CD4-positive, alpha-beta T cell treated with Interleukin-17A for 4 hours (primary cell): ENCODE data around the gene C20orf202.

Experiments
- DNase-seq: peaks from one replicate; pipeline ENCODE4 v3.0.0-alpha.2; 2020; ENCODE audit warnings: mixed read lengths

Gene C20orf202

DNA sequence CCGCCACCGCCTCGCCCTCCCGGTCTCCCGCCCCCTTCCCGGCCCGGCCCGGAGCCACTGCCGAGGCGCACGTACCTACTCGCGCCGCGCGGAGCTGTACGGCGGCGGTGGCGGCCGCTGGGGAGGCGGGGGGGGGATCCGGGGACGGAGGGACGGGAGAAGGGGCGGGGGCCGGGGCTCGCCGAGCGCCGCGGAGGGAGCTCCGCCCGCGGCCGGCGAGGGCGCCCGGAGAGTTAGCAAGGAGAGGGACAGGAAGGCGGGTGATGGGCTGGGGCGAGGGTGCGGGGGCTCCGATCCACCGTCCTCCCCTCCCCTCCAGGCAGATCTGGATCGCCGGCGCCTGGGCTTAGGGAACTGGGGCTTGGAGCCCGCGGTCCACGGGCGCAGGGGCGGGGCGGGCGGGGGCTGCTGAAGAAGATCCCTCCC lies 17.9 kb upstream of the C20orf202 start:
- peak; percentile 10 for DNase-seq

DNA sequence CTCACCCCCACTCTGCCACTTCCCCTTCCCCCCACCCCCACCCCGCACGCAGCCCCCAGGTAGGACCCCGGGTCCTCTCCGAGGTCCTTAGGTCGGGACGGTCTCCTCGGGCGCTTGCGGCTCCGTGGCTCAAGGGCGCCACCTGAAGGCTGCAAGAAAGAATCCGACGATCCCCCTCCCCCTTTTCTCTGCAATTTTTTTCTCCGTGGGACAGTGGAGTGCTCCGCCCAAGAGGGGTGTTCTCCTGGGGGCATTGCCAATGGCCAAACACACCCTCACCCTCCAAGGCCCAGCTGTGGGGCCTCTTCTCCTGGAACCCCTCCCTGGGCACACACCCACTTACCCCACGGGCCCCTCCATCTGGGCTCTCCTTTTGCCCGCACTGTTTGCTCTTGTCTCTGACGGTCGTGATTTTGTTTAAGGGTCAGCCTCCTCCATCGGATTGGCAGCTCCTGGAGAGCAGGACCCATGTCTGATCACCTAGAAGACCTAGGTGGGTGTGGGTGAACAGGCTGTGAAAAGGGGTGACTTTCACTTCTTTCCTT lies 17.4 kb upstream of the C20orf202 start:
- DNase-seq, result peak; percentile 57

DNA sequence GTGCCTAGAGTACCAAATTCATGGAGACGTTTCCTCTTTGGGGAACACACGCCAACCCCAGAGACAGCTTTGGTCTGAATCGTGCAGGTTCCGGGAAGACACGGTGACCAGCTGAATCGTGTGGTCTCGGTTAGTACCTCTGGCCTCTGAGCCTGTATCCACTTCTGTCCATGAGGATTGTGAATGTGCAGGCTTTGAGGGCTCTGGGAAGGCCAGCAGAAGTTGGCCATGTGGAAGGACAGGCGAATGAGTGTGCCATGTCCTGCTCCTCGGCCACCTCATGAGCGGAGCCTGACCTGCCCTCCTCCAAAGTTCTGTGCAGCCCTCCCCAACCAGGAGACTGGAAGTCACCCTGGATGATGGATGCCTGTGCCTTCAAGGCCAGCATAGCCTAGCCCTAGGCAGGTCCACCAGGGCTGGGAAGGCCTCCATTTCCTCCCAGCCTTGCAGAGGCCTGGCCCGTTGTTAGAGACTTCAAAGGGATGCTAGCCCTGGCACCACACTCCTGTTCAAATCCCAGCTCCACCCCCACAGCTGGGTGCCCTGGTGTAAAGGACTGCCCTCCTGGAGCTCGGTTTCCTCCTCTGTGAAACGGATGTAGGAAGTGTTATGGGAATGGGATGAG lies 16.8 kb upstream of the C20orf202 start:
- no peak for DNase-seq

DNA sequence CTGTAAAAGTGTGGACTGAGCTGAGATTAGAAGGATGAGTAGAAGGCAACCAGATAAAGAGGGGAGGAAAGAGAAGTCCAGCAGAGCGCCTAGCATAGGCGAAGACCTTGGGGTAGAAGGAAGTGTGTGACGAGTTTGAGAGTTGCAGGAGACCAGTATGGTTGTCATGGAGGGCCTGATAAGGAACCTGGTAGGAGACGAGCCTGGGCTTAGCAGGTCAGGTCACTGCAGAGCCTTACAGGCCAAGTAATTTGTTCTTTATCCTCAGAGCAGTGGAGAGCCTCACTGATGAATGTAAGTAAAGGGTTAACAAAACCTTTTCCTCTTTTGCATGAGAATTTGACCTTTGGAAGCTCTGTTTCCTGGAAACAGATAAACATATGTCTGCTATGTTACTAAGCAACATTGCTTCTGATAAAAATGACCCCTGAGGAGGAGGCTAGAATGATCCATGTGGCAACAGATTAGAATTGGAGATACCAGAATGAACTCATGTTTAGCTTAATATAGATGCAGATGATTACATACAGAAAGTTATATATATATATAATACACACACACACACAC lies 15.6 kb upstream of the C20orf202 start:
- no peak for DNase-seq

DNA sequence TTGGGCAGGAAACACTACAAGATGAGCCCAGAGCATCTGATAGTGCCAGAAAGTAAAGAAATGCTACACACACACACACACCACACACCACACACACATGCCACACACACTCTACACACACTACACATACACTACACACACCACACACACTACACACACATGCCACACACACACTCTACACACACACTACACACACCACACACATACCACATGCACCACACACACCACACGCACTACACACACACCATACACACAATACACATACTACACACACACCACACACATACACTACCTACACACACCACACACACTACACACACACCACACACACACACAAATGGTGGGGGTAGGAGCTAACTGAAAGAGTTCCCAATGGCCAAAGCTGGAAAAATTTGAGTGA lies 14.9 kb upstream of the C20orf202 start:
- DNase-seq, result no peak

DNA sequence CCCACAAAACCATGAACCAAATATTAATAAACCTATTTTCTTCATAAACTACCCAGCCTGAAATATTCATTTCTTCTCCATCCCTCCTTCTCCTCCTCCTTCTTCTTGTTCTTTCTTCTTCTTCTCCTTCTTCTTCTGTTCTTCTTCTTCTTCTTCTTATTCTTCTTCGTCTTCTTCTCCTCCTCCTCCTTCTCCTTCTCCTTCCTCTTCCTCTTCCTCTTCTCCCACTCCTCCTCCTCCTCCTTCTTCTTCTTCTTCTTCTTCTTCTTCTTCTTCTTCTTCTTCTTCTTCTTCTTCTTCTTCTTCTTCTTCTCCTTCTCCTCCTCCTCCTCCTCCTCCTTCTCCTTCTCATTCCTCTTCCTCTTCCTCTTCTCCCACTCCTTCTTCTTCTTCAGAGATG lies 13.4 kb upstream of the C20orf202 start:
- no peak for DNase-seq

DNA sequence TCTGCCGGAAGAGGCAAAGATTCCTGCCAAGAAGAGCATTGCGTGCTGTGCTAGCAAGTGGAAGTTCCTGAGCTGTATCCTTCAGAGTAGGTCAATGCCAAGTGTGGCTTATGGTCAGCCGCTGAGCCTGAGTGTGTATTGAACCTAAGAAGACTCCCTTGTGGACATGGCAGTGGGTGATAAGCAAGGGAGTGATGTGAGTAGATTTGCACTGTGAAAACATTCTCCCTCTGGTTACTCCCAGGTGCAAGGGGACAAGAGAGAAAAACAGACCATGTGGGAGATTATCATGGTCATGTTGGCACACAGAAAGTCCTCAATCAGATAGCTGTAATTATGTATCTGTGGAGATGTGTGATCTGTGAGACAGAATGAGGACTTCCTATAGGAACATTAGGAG lies 12.4 kb upstream of the C20orf202 start:
- no peak for DNase-seq

DNA sequence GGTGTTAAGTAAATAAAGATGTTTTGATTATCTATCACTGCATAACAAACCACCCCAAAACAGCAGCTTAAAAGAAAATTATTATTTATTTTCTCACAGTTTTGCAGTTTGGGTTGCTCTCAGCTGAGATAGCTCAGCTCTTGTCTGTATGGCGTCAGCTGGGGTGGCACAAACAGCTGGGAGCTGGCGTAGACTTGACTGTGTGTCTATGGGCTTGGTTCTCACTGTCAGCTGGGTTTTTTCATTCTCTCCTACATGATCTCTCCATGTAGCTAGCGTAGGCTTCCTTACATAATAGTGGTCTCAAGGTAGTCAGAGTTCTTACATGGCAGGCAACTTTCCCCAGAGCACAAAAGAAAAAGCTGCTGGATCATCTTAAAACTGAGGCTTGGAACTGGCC lies 12.0 kb upstream of the C20orf202 start:
- no peak for DNase-seq

DNA sequence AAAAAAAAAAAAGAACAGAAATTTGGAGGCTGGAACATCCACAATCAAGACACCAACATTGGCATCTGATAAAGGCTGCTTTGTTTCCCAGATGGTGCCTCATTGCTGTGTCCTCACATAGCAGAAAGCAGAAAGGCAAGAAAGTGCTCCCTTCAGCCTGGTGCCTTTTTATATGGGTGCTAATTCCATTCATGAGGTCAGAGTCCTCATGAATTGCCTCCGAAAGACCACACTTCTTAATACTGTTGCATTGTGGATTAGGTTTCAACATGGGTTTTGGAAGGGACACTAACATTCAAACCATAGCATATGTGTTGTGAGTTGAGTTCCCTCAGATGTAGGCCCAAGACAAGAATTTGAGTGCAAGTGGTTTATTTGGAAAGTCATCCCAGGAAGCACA lies 8.0 kb upstream of the C20orf202 start:
- no peak for DNase-seq

DNA sequence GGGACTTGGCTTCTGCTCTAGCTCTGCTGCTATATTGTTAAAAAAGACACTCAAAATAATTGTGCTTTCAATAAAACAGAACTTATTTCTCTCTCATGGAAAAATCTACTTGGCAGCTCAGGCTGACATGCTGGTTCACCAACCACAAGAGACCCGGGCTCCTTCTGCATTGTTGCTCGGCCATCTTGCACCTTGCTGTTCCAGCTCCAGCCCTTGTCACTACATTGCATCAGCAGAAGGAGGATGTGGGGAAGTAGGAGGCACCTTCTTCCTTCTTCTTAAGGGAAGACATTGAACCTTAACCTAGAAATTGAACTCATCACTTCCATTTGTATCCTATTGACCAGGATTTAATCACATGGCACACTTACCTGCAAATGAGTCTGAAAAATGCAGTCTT lies 6.6 kb upstream of the C20orf202 start:
- no peak for DNase-seq

DNA sequence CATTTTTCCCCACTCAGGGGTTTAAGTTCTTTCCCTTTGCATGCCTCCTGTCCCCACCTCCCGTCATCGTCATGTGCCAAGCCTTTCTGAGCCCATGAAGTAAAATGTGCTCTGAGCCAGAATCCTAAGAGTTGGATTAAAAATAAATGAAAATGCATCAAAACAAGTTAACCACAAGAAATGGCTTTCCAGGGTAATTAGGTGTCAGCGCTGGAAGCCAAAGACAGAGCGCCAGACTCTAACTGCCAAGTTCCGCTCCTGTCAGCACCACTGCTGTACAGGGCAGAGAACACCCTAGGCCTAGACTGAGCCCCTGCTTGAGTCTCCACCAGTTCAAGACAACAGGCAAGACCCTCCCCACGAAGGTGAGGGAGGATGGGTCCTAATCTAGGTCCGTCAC lies 5.5 kb upstream of the C20orf202 start:
- DNase-seq, result no peak

DNA sequence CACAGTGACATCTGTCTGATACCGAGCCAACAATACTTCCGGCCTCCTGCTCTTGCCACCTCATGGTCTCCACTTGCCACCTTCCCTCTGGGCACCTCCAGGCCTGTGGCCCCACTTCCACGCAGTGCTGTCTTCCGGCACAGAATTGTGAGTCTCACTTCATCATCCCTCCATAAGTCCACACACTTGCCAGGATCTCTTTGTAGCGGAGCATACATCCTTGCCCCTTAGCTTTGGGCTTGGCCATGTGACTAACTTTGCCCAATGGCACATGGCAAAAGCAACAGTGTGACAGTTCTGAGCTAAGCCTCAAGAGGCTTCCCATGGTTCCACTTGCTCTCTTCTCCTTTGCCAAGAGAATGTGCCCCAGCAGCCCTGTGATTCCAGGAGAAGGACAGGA lies 4.5 kb upstream of the C20orf202 start:
- no peak for DNase-seq

DNA sequence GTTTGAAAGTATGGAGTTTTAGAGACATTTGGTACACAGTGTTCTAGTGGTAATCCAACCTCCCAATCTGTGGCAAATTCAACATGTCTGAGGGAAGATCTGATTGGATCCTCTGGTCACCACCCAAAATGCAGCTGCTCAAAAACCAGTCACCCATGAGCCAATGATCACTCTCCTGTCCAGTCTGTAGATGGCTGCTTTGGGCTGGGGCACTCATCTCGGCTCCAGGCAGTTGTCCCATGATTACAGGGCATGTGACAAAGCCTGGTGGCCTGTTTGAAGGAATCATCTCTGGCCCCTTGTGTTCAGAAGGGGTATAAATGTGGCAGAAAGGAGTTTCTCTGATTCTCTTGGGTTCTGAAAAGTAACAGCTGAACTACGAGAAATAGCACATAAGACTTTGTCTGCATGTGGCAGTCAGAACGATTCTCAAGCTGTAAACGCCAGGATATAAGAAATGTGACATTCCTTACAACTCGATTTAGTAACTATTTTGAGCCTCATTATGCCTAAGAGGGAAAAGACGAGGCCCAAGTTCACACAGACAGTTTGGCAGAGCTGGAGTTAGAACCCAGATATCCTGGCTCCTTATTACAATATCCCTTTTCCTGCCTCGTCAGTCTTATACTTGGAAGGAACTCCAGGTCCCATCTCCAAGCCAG lies 3.9 kb upstream of the C20orf202 start:
- DNase-seq, result no peak

DNA sequence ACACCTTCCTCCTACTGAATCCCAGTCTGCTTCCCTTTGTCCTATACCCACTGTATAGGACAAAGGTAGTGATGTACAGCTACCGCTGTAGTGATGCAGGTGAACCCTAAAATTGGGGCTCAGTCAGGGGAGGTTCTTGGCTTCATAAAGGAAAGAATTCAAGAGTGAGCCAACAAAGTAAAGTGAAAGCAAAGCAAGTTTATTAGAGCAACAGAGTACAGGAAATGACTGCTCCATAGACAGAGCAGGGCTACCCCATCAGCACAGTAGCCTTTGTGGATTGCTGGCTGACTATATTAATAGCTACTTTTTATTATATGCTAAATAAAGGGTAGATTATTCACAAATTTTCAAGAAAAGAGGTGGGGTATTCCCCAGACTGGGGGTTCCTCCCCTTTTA lies 3.3 kb upstream of the C20orf202 start:
- DNase-seq, result no peak

DNA sequence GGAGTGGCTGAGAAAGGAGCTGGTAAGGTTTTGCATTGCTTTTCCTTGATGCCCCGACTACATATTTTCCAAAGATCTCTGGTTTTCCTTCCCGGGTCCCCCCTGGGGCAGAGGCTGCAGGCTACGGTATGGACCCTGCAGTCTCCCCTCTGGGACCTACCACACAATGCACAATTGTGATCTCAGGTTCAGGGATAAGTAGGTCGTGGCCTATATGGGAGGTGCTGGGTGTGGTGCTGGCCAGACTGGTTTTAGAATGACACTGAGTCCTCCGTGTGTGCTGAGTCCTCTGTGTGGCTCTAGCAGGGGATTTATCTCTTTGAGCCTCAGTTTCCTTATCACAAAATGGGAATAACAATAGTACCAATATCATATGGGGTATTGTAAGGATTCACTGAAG lies 376 bp downstream of the C20orf202 start:
- DNase-seq, result no peak

DNA sequence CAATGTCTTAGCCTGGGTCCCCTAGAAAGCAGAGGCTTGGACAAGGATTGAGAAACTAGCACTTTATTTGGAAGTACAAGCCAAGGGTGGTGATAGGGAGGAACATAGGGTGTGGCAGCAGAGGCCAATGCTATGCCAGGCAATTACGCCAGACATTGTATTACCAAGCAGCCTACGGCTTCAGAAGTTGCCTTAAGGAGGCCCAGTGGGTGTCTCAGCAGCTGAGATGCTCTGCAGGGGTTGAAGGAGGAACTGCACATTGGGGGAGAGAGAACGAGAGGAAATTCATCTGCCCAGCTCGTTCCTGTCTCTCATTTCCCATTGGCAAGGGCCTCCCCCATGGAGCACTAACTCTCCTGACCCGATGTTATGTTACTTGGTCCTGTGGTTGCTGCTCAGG lies 859 bp downstream of the C20orf202 start:
- no peak for DNase-seq

DNA sequence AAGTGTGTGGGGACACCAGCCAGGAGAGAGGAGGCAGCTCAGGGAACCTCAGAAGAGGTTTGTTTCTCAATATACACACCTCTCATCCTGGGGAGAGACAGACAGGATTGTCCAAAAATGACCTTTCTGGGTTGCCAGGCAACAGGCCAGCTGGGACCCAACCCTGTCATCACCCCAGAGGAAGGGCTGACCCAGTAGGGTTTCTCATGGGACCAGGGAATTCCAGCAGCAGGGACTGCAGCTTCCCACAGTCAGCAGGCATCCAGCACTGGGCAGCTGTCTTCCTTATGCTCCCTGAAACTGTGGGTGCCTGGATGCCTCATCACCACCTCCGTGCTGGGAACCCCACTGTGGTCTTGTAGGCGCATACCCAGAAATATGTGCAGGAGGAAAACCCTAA lies 1.3 kb downstream of the C20orf202 start:
- DNase-seq, result no peak

DNA sequence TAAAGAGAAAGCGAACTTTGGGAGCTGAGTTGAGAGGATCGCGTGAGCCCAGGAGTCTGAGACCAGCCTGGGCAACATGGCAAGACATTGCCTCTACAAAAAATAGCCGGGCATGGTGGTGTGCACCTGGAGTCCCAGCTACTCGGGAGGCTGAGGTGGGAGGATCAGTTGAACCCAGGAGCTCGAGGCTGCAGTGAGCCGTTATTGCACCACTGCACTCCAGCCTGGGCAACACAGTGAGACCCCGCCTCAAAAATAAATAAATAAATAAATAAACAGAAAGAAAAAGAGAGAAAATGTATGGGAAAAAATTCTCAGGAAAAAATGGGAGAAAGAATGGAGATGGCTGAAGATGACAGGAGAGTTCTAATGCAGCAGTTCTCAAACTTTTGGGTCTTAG lies 2.5 kb downstream of the C20orf202 start:
- no peak for DNase-seq

DNA sequence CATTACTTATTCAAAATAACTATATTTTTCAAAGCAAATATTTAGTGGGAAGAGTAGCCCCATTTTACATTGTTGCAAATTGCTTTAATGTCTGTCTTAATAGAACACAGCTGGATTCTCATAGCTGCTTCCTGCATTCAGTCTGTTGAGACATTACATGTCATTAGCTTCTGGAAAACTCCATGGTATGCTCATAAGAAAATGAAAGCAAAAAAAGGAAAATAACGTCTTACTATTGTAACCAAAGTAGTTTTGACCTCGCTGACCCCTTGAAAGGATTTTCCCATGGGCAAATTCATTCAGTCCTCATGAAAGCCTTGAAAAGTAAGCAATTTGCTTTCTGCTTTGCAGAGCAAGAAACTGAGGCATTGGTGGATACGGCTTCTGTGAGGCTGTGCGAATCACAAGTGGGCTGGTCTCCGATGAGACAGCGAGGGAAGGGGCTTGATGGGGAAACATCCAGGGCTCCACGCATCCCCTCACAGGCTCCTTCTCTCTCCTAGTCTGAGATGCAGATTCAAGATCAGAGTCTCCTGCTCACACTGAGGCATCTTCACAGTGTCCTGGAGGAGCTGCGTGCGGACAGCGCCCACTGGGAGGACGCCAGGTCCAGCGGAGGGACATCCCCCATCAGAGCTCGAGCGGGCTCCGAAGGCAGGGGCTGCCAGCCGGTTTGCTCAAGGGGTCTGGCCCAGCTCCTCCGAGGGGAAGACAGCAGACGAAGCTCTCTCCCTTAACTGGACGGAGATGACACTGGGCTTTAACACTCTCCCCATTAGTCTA lies 3.3 kb downstream of the C20orf202 start:
- no peak for DNase-seq

DNA sequence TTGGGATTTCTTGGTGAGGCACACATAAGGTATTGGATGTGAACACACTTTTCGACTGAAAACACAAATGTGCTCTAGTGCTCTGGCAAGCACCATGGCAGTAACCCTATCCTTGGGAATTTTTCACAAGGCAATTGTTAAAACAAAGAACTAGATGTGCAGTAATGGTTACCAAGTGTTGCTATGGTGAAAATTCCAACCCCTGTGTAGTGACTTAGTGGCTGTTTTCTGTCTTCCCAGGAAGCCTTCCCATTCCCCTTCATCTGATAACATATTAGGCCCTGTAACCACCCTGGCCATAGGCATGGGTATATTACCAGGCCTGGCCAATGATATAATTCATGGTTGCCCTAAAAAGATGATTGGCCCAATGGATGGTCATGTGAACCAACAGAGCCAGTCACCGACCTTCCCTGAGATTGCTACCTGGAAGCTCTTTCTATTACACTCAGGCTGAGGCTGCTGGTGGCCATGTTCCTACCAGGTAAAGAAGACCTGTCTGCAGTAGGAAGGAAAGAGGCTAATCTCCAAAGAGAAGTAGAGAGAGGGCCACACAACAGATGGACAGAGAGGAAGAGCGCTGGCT lies 4.1 kb downstream of the C20orf202 start:
- DNase-seq, result no peak

DNA sequence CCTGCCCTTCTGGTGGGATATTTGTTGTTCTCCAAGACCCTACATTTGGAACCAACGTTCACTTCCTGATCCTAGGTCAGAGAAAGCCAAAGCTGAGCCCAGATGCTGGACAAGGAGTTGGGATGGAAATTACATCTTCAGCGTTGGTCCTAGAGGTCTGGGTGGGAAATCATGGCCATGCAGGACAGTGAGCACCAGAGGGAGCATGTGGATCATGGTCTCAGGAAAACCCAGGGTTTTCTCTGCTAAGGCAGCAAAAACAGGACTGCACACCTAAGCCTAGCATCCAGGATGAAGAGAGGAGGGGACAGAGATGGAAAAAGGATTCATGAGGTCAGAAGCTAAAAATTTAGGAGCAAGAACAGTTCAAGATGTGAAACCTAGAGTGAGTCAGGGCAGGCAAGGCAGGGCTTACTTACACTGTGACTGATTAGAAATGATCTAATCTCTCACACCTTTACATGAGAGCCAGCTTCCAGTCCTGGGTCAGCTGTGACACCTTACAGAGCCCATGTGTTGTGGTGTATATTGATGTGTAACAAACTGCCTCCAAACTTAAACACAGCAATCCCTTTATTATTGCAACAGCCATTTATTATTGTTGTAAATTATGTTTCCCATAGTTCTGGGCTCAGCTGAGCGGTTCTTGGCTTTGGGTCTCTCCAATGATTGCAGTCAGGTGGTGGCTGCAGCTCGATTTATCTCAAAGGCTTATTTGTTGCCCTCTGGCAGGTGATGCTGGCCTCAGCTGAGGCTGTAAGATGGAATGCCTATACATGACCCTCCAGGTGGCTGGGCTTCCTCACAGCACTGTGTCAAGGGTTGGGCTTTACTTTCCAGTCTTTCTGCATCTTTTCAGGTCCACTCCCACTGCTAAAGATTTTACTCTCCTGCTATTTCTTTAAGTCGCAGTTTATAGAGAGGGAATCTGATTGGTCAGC lies 6.5 kb downstream of the C20orf202 start:
- no peak for DNase-seq

DNA sequence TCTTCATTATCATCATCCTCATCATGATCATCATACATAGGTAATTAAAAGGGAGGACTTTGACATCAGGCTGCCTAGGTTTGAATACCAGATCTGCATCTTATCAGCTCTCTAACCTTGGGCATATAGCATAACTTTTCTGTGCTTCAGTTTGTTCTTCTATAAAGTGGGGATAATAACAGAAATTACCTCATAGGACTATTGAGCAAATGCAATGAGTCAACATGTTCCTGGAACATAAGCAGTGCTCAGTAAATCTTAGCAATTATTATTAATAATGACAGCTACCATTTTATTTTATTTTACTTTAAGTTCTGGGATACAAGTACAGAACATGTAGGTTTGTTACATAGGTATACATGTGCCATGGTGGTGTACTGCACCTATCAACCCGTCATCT lies 7.2 kb downstream of the C20orf202 start:
- DNase-seq, result no peak
